ENCODE measurements around the gene PPP1R3E. TPM values are rescaled to one million over a fixed set of nuclear protein-coding genes. Genes with fewer than 3 reads are reported as not detected.

PPP1R3E gene
- total RNA-seq, 1 donor from 2014 or later: 26.6 TPM

DNA sequence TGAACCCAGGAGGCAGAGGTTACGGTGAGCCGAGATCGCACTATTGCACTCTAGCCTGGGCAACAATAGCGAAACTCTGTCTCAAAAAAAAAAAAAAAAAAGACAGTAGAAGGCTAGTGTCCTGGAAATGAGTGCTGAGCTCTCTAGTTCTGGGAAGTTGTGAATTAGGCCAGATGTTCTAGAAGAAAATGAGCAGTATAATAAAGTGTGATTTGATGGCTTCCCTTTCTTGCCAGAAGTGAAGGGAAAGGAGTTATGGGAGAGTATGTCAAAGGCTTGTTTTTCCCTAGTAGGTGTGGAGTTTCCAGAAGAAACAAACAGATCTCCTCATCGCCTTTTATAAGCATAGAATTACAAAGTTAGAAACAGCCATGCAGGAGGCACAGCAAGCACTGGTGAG lies 44.4 kb downstream of the PPP1R3E start:
- intact Hi-C loops (cut with micrococcal nuclease): no loop called here

DNA sequence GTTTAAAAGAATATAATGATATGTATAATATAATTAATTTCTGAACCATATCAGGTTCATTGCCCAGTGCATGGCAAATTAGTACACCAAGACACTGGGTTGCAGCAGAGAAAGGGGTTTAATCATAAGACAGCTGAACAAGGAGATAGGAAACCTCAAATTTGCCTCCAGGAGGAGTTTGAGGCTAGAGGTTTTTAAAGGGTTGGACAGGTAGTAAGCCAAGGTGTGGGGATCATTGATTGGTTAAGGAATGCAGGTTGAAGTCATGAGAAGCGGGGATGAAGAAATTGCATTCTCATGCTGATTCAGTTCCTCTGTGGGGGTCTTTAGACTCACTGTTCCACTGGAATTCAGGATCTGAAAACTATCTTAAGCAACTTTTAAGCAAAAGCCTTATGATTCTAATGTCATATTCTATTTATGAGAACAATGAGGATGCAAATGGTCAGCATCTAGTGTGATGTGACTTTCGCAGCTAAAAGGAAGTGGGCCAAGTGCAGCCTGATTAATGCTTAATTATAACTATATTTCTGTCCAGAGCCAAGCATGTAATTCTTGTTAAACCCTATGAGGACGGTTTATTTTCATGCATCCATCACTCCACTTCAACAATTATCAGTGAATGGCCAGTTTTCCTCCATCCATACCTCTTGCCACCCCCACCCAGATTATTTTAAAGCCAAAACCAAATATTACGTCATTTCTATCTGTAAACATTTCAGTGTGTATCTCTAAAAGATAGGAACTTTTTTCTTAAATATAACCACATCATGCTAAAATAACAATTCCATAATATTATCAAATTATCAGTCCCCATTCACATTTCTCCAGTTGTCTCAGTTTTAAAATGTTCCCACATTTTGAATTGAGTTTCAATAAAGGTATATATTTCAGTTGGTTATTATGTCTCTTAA lies 50.0 kb downstream of the PPP1R3E start:
- intact Hi-C loops (cut with micrococcal nuclease): no loop called here

DNA sequence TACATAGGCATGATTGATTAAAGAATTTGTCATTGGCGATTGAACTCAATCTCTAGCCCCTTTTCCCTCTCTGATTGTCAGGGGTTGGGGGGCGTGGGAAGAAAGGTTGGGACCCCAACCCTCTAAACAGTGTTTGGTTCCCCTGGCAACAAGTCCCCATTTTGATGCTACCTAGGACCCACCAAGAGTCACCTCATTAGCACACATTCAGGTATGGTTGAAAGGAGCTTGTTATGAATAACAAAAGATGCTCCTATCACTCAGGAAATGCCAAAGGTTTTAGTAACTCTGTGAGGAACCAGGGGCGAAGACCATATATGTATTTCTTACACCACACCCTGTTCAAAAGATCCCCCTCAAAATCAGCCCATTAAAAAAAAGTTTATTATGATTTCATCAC lies 50.7 kb downstream of the PPP1R3E start:
- intact Hi-C loops (cut with micrococcal nuclease): no loop called here

DNA sequence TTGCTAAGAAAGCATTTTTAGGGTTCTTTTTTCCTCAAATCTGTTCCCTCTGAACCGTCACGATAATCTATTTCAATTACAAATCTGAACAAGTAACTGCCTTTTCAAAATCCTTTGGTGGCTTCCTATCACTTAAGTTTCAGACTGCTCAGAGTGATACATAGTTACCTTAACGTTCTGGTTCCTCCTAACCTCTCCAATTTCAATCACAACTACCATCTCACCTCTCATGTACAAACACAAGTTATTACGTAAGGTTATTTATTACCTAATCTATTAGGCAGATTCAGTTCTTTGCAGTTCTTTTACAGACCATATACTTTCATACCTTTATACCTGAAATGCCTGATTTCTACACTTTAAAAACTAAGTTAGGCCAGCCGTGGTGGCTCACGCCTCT lies 52.8 kb downstream of the PPP1R3E start:
- intact Hi-C loops (cut with micrococcal nuclease): no loop called here

DNA sequence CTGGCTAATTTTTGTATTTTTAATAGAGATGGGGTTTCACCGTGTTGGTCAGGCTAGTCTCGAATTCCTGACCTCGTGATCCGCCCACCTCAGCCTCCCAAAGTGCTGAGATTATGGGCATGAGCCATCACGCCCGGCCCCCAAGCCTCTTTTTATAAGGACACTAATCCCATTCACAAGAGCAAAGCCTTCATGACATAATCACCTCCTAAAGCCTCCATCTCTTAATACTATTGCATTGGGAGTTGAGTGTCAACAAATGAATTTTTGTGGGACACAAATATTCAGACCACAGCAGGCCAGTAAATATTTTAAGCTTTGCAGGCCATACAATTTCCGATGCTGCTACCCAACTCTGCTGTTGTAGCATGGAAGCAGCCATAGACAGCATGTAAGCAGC lies 54.1 kb downstream of the PPP1R3E start:
- intact Hi-C loops (cut with micrococcal nuclease): no loop called here

Other genes with a start within 250 kb of the PPP1R3E start
- 2.0 and 2.2 TPM in 2 replicates for gene CDH24, start 245.3 kb downstream of the PPP1R3E start, total RNA-seq
- 219 and 223 TPM in 2 replicates for gene ACIN1, start 207.7 kb downstream of the PPP1R3E start, total RNA-seq
- 47.7 and 50.3 TPM in 2 replicates for gene C14orf119, start 207.4 kb downstream of the PPP1R3E start, total RNA-seq
- not detected in 2 replicates for gene CIROP, start 197.9 kb downstream of the PPP1R3E start, total RNA-seq
- gene CEBPE, start 183.6 kb downstream of the PPP1R3E start, total RNA-seq: 0.34 TPM in 1 of 2 replicates, not detected in the other
- gene SLC7A8, start 119.2 kb downstream of the PPP1R3E start, total RNA-seq: 0.25 TPM in 1 of 2 replicates, not detected in the other
- gene RNF212B, start 64.9 kb downstream of the PPP1R3E start, total RNA-seq: not detected in 2 replicates
- 11.9 and 13.6 TPM in 2 replicates for gene HOMEZ, start 16.7 kb downstream of the PPP1R3E start, total RNA-seq
- gene BCL2L2, start 4.0 kb upstream of the PPP1R3E start, total RNA-seq: 5.0 and 5.4 TPM in 2 replicates
- 193 TPM in 2 replicates for gene PABPN1, start 18.6 kb upstream of the PPP1R3E start, total RNA-seq
- 3.6 and 3.8 TPM in 2 replicates for gene SLC22A17, start 50.0 kb upstream of the PPP1R3E start, total RNA-seq
- not detected in 2 replicates for gene EFS, start 62.3 kb upstream of the PPP1R3E start, total RNA-seq
- gene IL25, start 70.0 kb upstream of the PPP1R3E start, total RNA-seq: not detected in 2 replicates
- not detected in 2 replicates for gene CMTM5, start 74.2 kb upstream of the PPP1R3E start, total RNA-seq
- 0.56 and 1.2 TPM in 2 replicates for gene MYH6, start 105.4 kb upstream of the PPP1R3E start, total RNA-seq
- gene MYH7, start 132.8 kb upstream of the PPP1R3E start, total RNA-seq: 0.17 TPM in 2 replicates
- gene NGDN, start 166.8 kb upstream of the PPP1R3E start, total RNA-seq: 51.7 and 57.8 TPM in 2 replicates
- gene ZFHX2, start 248.9 kb upstream of the PPP1R3E start, total RNA-seq: 2.9 and 3.2 TPM in 2 replicates